H1 (cell line): ENCODE data around the gene XAGE3.
"Not testable (repeated sequence)": the region's sequence is repeated elsewhere in the genome, so short reads cannot be mapped to it uniquely, and the experiment has no call there.

Experiments
- CTCF ChIP-seq, 3 experiments: IDR thresholded peaks; 1 replicate in 2 of 3; 2 replicates in 1 of 3; pipeline versions ENCODE4 v1.5.1 to v1.6.1; 2011; ENCODE audit warnings: low read length in 3 of 3, mild to moderate bottlenecking in 3 of 3, inconsistent platforms in 2 of 3, low read depth in 1 of 3, moderate library complexity in 1 of 3; ENCODE audit not compliant: insufficient read depth in 1 of 3; ENCODE audit errors: control extremely low read depth in 1 of 3
- JUN ChIP-seq: IDR thresholded peaks from 2 replicates; pipeline ENCODE4 v1.6.1; 2011; ENCODE audit warnings: low read depth, mild to moderate bottlenecking, improper control_type of control experiment, low read length

DNA sequence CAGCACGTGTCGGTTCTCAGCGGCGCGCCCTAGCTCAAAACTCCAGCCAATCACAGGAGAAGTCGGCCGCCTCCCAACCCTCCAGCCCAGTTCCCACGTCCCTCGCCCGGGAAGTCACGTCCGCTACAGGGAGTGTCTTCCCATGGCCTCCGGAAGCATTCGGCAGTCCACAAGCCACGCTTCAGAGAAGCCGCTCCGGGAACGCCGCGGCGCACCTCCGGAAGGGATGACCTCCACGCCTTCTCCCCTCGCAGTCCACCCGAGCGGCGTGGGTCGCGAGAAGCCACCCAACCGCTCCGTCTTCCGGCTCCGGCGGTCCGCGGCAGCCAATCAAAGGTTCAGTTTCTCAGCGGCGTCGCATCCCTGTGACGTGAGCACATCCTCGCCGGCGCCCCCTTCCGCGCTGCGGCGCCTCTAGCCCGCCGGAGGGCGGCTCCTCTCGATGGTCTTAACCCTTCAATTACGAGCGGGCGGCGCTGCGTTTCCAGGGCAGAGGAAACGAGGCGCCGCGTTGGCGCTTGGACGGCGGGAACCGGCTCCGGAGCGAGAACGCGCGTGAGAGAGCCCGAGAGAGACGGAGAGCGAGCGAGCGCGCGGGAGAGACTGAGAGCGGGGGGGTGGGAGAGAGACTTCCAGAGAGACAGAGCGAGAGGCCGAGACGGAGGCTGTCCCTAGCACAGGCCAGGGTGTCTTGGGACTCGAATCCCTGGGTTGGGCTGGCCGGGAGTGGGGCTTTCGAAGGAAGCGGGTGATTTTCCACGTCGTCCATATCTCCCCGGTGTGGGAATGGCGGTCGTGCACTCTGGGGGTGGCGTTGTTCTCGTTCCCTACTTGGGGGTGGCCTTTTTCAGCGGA is 29.2 kb upstream of the XAGE3 start, which contains the start of gene FAM156B:
- TF ChIP-seq CTCF (IDR thresholded peaks at IDR 0.05; ENCODE audit: control extremely low read depth in 1 of 3, insufficient read depth in 1 of 3, low read depth in 1 of 3, low read length in 3 of 3); JUN: not testable (repeated sequence)
